ENCODE results near the gene LRRC25.

LRRC25 gene

DNA sequence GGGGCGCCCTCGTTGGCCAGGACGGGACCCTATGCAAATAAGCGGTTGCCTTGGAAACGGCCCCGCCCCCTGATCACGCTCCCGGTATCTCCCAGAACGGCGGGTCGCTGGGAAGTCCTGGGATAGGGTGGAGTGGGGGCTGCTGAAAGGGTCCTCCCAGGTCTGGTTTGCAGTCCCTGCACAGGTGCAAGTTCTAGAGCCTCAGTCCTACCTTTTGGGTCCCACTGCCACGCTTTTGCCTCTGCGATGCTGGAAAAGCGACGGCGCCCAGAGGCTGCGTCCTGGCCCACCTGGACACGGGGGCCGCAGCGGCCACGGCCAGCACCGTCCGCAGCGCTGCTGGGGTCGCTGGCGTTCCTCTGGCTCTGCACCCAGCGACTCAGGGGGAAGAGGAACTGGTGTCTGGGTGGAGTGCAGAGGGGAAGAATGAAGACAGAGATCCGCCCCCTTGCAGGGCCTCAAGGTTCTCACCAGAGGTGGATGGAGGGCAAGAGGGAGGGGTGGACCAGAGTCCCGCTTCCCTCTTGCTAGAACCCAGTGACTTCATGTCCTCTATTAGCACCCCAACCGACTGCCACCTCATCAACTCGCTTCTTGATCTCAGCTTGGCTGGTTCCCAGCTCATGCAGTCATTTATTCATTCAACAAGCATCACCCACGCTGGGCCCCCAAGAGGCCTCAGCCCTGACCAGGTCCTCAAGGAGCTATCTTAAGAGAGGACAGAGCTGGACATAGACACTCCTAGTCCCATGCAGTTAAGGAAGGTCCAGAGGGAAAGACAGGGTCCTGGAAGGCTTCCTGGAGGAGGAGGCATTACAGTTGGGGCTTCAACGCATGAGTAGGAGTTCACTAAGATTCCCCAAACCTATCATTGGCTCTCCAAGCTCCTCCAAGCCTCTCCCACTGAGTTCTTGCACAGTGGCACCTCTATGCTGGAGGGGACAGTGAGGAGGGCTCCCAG, at the start of gene LRRC25:
Gene LRRC25, minus strand, starts transcription at position 381 of the 961 bp plus-strand sequence. CDS start 659 bp downstream, outside the sequence.
- DNase-seq: no peak

DNA sequence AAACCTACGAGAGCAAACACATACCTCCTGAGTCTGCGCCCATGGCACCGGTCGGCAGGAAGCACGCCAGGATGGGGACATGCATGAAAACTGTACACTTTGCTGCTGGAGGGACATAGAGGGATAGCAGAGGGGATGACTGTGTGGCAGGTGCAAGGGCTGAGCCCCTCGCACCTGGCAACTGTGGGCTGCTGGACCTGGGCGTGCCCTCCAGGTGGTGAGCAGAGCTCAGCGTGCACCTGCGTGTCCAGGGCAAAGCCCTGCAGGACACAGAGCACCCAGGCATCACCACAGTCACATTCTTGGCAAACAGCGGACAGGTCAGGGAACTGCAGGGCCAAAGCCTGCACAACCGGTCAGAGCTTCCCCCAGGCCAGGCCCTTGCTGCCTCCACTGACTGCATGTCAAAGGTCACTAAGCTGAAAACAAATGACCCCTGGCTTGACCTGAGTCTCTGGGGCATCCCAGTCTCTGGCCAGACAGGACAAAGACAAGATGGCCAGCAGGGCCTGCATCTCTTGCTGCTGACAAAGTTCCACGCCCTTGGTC, 49.5 kb upstream of the LRRC25 start:
- DNase-seq: no peak

DNA sequence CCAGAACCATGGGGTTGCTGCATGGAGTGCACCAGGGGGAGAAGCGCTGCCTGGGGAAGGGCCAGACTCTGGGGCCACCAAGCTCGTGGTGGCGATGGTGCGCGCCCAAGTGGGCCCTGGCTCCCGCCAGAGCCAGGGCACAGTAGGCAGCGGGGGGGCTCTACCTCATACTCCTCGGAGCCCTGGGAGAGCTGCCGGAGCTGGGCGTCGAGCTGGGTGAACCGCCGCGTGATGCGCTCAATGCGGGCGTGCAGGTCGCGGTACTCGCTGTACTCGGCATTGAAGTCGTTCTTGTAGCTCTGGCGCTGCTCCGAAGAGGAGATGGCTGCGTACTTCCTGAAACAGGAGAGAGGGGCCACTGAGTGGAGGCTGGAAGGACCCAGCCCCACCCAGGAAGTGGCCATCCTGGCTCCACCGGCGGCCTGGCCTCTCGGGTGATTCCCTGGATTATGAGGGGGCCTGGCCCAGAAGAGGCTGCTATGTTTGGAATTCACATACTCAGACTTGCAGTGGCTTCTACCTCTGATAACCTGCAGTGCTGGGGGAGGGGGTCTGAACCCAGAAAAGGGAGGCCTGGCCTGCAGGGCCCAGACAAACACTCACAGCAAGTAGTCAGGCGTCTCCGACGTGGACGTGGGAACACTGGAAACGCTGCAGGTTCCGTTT, 48.9 kb upstream of the LRRC25 start:
- DNase-seq: no peak

DNA sequence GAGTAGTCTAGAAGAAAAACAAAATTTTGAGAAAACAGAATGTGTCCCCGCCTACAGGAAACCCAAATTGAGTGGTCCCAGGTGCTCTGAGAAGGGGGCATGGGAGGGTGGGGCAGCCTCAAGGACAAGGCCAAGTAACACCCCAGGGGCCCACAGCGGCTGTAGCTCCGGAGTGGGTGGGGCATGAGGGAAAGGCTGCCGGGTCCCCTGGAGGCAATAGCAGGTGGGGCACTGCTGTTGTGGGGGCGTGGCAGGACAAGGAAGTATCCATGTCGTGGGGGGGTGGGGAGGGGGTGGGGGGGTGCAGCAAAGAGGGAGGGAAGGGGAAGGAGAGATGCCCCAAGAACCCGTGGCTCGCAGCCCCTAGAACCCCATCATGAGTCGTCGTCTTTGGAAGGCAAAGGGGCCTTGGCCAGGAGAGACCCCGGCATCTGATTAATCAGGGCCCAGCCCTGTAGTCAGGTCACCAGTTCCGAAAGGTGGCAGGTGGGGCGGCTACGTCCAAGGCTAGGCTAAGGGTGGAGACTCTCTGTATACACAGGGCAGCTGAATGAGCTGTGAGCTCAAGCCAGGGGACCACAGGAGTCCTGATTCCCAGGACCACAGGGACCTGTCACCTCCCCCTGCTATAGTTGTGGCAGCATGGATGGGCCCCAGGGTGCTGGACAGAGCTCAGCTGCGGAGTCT, 48.0 kb upstream of the LRRC25 start:
- DNase-seq: no peak

DNA sequence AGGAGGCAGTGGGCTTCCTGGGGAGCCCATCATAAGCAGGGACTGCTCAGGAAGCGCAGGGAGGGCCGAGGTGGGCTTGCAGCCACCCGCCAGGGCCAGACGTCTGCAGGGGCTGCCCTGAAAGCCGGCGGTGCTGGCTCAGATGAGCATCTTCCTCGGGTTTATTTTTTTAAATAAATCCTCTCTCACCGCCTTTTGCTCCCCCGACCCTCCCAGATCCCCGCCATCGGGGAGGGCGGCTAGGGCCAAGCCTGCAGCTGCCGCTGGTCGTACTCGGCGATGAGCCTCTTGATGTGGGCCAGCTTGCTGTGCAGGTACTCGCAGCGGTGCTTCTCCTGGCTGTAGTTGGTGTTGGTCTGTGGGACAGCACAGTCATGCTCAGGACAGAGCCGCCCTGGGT, 47.1 kb upstream of the LRRC25 start:
- DNase-seq: no peak

DNA sequence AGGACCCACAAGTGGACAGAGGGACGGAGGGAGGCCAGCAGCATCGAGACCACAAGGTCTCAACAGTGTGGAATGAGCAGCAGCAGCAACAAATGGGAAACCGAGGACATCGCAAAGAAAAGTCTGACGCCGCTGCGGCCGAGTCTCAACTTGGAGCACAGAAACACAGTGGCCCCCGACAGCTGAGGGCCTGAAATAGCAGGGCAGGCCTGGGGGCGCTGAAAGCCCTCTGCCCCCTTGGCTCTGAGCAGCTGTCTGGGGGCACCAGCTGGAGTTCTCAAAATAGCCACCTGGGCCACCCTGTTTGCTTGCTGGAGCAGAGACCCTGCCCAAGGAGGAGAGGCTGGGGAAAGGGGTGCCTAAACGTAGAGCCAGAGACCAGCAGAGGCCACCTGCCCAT, 46.4 kb upstream of the LRRC25 start:
- no peak for DNase-seq

DNA sequence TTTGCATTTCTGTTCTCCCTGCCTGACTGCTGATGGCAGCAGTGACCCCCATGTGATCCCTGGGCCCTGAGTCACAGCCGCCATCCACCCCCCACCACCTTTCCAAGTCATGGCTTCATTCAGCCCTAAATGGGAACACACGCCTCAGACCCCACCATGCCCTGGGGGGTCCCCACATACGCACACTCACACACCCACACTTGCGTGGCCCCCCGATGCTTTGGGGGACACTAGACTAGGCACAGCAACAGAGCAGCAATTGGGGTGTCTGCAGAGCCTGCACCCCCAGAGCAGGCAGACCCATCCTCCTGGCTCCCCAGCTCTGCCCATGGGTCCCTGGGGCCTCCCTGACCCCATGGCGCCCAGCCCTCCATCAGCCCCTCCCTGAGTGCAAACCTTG, 46.0 kb upstream of the LRRC25 start:
- DNase-seq: no peak

DNA sequence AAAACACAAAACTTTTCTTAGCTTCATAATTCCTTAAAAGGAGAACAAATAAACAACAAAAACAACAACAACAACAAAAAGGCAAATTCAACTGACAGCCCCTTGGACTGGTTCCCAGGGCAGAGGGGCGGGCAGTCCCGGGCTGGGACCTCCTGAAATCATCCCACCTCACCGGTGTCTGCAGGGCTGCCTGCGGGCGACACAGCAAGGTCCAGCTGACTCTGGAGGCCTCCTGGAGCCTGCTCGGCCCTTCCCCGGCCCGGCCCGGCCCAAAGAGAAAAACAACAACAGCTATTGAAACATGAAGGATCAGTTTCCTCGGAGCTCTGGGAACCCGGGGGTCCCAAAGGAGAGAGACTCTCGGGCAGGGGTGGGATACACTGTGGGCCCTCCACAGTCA, 45.5 kb upstream of the LRRC25 start:
- DNase-seq: no peak

DNA sequence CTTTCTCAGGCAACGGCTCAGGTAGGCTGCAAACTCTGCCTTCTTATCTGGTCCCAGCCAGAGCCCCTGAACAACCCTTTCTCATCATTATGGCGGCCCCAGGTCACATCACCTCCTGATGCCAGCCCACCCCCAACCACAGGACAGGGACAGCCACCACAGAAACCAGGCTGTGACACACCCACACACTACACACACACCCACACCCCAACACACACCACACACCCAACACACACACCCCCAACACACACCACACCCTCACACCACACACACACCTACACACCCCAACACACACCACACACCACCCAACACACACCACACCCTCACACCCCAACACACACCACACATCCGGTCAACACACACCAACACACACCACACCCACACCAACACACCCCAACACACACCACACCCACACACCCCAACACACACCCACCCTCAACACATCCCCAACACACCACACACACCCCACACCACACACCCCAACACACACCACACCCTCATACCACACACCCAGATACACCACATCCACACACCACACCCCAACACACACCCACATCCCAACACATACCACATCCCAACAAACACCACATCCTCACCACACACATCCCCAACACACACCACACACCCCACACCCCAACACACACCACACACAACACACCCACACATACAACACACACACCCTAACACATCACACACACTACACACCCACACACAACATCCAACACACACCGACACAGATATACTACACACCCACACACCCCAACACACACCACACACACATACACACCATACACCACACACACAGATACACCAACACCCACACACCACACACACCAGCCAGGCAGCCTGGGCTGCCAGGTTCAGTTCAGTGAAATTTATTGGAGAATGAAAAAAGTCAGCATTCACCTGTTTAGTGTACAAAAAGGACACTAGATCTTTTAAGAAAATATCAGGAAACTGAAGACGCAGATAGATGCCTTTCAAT, 44.7 kb upstream of the LRRC25 start:
- DNase-seq: peak in 1 of 6 experiments; percentile 15

DNA sequence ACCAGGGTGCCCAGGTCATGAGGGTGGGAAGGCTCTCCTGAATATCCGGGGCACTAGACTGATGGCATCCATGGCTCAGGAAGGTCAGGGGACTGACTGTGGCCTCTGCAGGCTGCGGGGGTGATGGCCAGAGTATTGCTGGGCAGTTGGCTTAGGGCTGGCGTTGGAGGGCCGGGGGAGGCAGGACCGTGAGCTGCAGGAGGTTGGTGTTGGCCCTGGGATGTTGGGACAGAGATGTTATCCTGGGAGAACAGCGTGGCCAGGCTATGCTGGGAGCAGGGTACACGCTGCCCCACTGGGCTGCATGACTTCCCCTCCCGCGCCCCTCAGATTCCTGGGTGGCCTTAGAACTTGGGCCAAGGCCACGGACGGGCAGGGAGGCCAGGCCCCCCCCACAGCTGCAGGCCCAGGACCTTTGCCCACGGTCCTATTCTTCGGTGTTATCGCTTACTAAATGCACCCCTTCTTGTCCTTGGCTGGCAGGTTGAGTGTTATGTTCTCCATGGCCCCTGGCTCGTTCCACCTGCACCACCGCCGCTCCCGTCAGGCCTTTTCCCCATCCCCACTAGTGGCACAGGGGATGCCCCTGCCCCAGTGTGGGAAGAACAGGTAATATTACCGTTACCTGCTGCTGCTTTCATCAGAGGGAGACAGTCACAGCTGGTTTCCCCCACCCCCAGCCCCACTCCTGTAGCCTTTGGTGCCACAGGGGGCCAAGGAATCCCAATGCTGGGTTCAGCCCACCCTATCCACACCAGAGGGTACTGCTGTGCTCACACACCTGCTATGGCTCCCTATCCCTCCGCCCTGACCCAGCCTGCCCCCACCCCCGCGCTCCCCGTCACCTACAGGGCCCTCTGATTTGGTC, 43.7 kb upstream of the LRRC25 start:
- DNase-seq: peak in 1 of 6 experiments; percentile 13

DNA sequence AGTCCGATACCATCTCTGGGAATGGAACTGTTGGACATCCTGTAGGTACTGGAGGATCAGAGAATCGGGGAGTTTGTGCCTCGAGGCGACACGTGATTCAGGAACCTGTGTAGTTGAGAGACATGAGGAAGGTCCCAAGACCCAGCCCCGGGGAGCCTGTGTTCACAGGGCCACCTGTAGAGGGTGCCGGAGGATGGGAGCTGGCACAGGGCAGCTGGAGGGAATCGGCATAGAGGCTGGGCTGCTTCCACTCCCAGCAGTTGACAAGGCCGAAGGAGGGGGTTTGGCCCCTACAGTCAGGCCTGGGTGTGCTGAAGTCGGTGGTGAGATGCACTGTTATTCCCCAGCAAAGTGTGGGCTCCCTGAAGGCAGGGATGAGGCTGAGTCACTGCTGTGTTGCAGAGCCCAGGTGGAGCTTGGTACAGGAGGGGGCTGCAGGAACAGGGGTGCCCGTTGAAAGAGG, 43.0 kb upstream of the LRRC25 start:
- peak in 2 of 6 experiments; percentile 19 for DNase-seq

DNA sequence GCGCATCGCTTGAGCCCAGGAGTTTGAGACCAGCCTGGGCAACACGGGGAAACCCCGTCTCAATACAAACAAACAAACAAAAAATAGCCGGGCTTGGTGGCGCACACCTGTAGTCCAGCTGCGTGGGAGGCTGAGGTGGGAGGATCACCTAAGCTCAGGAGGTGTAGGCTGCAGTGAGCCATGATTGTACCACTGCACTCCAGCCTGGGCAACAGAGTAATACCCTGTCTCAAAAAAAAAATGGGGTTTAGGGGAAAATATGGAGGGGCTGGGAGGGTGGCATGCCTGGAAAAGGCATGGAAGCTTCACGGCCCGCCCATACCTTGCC, 42.5 kb upstream of the LRRC25 start:
- DNase-seq: no peak

DNA sequence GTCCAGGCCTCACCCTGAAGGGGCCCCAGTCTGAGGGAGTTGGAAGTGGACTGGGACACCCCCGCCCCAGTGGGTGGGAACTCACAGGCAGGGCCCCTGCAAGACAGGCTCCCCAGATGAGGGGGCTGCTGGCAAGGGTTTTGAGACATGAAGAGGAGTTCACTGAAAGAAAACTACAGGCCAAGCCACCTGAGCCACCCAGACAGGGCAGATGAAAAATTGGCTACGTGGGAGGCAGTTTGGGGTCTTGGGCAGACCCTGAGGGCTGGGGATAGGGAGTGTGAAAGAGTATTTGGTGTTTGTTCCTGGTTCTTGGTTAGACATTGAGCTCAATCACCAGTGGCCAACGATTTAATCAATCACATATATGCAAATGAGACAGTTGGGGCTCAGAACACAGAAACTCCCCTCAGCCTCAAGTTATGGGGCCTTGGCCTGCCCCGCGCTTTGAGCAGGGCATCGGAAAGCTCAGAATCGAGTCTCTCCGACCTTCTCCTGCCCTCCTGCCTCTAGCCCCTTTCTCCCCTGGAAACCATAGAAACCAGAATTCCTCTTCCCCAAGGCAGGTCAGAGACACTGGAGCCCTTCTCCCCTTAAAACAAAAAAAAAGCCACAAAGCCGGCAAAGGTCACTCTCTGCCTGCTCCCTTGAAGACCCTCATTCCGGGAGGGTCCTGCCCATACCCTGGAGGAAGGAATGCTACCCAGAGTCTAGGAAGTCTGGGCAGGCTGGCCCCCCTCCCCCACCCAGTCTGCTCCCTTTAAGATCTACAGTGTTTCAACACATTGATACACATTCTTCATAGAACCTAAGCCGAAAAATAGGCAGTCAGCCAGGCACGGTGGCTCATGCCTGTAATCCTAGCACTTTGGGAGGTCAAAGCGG, 41.8 kb upstream of the LRRC25 start:
- no peak for DNase-seq

DNA sequence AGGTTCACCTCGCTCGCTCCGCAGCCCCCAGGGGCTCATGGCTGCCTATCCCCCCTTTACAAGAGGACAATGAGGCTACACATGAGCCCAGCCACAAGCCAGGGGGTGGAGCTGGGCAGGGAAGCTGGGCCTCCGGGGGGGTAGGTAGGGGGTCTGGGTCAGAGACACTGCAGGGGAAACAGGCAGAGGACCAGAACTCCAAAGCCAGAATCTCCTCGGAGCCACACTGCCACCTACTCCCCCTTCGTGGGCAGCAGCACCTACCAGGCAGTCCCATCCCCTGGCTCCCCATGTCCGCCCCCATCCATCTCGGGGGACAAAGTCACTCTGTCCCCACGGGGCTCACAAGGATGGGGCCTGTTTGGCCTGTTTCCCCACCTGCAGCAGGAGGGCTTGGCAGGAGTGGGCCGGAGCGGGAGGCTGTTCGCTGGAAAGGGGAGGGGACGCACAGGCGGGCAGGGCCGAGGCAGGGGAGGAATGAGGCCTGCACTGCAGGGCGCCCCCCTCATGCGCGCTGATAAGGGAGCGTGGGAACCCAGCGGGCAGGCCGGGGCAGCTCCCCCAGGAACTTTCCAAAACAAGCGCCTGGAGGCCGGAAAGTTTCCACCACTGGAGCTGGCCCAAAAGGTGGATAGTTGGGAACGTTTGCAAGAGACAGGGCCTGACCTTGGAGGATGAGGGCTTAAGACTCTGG, 41.1 kb upstream of the LRRC25 start:
- no peak for DNase-seq

DNA sequence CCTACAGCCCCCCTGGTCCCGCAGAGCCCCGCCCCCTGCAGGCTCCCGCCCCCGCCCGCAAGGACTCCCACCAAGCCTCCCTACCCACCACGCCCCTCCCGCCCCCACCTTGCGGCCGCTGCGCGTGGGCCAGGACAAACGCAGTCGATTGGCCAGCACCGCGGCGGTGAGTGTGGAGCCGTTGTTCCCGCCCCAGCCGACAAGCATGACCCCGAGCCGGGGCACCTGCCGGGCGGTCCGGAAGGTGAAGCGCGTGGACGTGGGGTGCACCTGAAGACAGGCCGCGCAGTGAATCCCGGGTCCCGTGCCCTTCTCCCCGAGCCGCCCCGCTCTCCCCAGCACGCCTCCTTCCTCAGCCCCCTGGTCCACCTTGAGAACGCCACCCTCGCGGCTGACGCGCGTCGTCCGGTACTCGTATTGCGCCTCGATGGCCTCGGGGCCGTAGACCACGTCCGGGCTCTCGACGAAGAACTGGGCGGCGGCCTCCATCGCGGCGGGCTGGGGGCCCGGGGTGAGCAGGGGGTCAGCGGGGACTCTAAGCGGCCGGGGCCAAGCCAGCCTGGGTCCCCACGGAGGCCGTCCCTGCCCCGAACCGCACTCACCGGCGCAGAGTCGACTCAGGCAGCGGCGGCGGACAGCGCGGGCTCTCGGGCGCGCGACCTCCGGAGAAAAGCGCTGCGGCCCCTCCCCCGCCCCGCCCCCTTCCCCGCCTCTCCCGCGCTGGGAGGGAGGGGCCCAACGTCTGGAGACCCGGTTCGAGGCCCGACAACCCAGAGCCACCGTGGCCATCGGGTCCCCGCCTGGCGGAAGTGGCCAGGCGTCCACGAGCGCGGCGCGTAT, 40.3 kb upstream of the LRRC25 start, which contains the start of gene ISYNA1:
Gene ISYNA1, minus strand, starts transcription at position 643 of the 840 bp plus-strand sequence. Its CDS starts 154 bp downstream, at position 489.
- DNase-seq: peak in 5 of 6 experiments; percentile 48 to 74 (median 54)

DNA sequence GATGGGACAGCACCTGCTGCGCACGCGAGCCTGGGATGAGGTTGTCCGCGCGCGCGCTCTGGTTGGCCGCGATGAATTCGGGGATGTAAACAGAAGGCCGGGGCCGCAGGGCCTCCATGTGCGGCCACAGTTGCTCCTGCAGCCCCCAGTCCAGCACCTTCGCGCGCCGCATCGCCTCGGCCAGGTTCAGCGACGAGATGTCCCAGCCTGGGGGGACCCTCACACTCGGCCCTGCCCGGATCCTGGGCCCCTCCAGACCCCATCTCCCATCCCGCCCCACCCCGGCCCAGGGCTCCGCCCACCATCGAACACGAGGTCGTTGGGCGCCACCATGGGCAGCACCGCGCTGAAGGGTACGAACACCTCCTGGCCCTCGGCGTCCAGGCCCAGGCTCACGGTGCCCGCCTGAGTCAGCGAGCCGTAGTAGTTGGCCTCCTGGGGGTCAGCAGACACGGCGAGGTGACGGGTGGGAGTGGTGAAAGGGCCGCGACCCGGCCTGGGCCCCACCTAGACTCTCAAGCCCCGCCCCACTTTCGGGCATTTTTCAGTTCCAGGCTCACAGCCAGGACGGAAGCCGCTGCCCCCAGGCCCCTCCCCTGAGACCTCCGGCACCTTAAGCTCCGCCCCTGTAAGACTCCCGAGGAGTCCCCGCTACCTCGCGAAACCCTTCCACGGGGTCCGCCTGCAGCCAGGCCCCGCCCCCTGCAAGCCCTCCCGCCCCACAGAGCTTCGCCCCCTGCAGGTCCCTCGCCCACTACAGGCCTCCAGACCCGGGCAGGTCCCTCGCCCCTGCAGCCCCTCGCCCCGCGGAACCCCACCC, 39.5 kb upstream of the LRRC25 start:
- DNase-seq: peak; percentile 54 to 83 (median 68)
